NCI-H2107 treated with DMSO at 0.1 percent for 48 hours (cell line): ENCODE results near the gene CAMSAP3.
"Not testable (repeated sequence)": the region's sequence is repeated elsewhere in the genome, so short reads cannot be mapped to it uniquely, and the experiment has no call there.

ENCODE experiments used
- DNase-seq: peaks from one replicate; lab custom pipeline; 2025; ENCODE audit not compliant: unreplicated experiment; lab: John Stamatoyannopoulos, UW

CAMSAP3 gene

GRCh38 chr19:7629347-7630054 lies 33.8 kb downstream of the CAMSAP3 start, which contains the start of the genes PET100 and XAB2:
TSS of gene PET100 (plus strand) at chr19:7629793. CDS start at chr19:7629834, 41 bp downstream.
TSS of gene XAB2 (minus strand) at chr19:7629545. CDS start at chr19:7629527, 18 bp downstream.
- peak; percentile 98 for DNase-seq

- DNase-seq, result no peak
These were observed 35.9 kb downstream of the CAMSAP3 start for GRCh38 chr19:7631577-7631976.

GRCh38 chr19:7632340-7633203 lies 36.9 kb downstream of the CAMSAP3 start:
- DNase-seq, result no peak

- DNase-seq, result no peak
These were observed 38.0 kb downstream of the CAMSAP3 start, which contains the start of gene PCP2 for GRCh38 chr19:7633698-7634097. TSS of gene PCP2 (minus strand) at chr19:7633719. CDS start at chr19:7633457, 262 bp downstream.

GRCh38 chr19:7635670-7636069 lies 40.0 kb downstream of the CAMSAP3 start:
- DNase-seq, result no peak

GRCh38 chr19:7636317-7636690 lies 40.6 kb downstream of the CAMSAP3 start:
- no peak for DNase-seq

GRCh38 chr19:7636691-7637373 lies 41.2 kb downstream of the CAMSAP3 start, which contains the start of gene STXBP2:
TSS of gene STXBP2 (plus strand) at chr19:7637110. CDS start at chr19:7637150, 40 bp downstream.
- peak; percentile 28 for DNase-seq

GRCh38 chr19:7637374-7638256 lies 42.0 kb downstream of the CAMSAP3 start:
- DNase-seq, result no peak

- DNase-seq, result no peak
These were observed 43.3 kb downstream of the CAMSAP3 start for GRCh38 chr19:7638802-7639465.

- DNase-seq, result no peak
These were observed 44.2 kb downstream of the CAMSAP3 start for GRCh38 chr19:7639863-7640348.

- DNase-seq, result no peak
These were observed 45.1 kb downstream of the CAMSAP3 start for GRCh38 chr19:7640803-7641202.

GRCh38 chr19:7641290-7642276 lies 45.9 kb downstream of the CAMSAP3 start:
- DNase-seq, result peak; percentile 3

GRCh38 chr19:7642295-7643030 lies 46.8 kb downstream of the CAMSAP3 start:
- no peak for DNase-seq

GRCh38 chr19:7643031-7643415 lies 47.4 kb downstream of the CAMSAP3 start:
- DNase-seq, result no peak

GRCh38 chr19:7643629-7644549 lies 48.2 kb downstream of the CAMSAP3 start:
- DNase-seq, result not testable (repeated sequence)

- no peak for DNase-seq
These were observed 48.9 kb downstream of the CAMSAP3 start for GRCh38 chr19:7644550-7644877.

- no peak for DNase-seq
These were observed 49.5 kb downstream of the CAMSAP3 start for GRCh38 chr19:7645163-7645562.
